Mesenchymal stem cell (in vitro differentiated cells and primary cell): ENCODE data around the gene RPL27A.

Experiments used
- DNase-seq: peaks from one replicate; pipeline ENCODE4 v3.0.0-alpha.2; 2013
- H2AFZ ChIP-seq: one replicate; pipeline ENCODE4 v1.6.1; 2013; ENCODE audit warnings: low read depth, mild to moderate bottlenecking, control low read depth, inconsistent platforms, low read length, moderate library complexity
- H2AK5ac ChIP-seq: 2 replicates; pipeline ENCODE4 v1.6.1; 2013; ENCODE audit warnings: low read length, moderate library complexity, mild to moderate bottlenecking, inconsistent platforms; ENCODE audit not compliant: severe bottlenecking
- H2BK120ac ChIP-seq: one replicate; pipeline ENCODE4 v1.6.1; 2013; ENCODE audit warnings: low read depth, mild to moderate bottlenecking, inconsistent platforms, low read length, moderate library complexity
- H2BK12ac ChIP-seq, 2 experiments: one replicate each; pipeline ENCODE4 v1.6.1; 2013; ENCODE audit warnings: inconsistent platforms in 2 of 2, low read length in 2 of 2, mild to moderate bottlenecking in 2 of 2, moderate library complexity in 2 of 2, control low read depth in 1 of 2
- H2BK15ac ChIP-seq: one replicate; pipeline ENCODE4 v1.6.1; 2013; ENCODE audit warnings: mild to moderate bottlenecking, low read depth, inconsistent platforms; ENCODE audit not compliant: poor library complexity, severe bottlenecking
- H2BK5ac ChIP-seq: 2 replicates; pipeline ENCODE4 v1.6.1; 2013; ENCODE audit warnings: low read depth, mild to moderate bottlenecking, low read length, control low read depth, inconsistent platforms; ENCODE audit not compliant: poor library complexity, severe bottlenecking
- H3K14ac ChIP-seq, 2 experiments: one replicate each; pipeline ENCODE4 v1.6.1; 2013; ENCODE audit warnings: inconsistent platforms in 2 of 2, low read length in 2 of 2, control low read depth in 1 of 2, mild to moderate bottlenecking in 1 of 2, moderate library complexity in 1 of 2
- H3K18ac ChIP-seq, 2 experiments: one replicate each; pipeline ENCODE4 v1.6.1; 2013; ENCODE audit warnings: inconsistent platforms in 2 of 2, low read length in 2 of 2, control low read depth in 1 of 2, low read depth in 1 of 2, mild to moderate bottlenecking in 1 of 2
- H3K23ac ChIP-seq, 2 experiments: one replicate each; pipeline ENCODE4 v1.6.1; 2013; ENCODE audit warnings: inconsistent platforms in 2 of 2, low read length in 2 of 2, mild to moderate bottlenecking in 2 of 2, moderate library complexity in 2 of 2, control low read depth in 1 of 2
- H3K27ac ChIP-seq: 2 replicates; pipeline ENCODE4 v1.5.1; 2013; ENCODE audit warnings: mild to moderate bottlenecking, moderate library complexity, low read length, control low read depth, inconsistent platforms; ENCODE audit not compliant: poor library complexity, severe bottlenecking
- H3K27me3 ChIP-seq, 2 experiments: 2 replicates each; pipeline versions ENCODE4 v1.6.1 to v1.7.0; 2013; ENCODE audit warnings: low read length in 2 of 2, mild to moderate bottlenecking in 2 of 2, moderate library complexity in 2 of 2, control low read depth in 1 of 2, inconsistent platforms in 1 of 2; ENCODE audit not compliant: control insufficient read depth in 1 of 2, insufficient read depth in 1 of 2
- H3K36me3 ChIP-seq, 2 experiments: 2 replicates each; pipeline versions ENCODE4 v1.6.1 to v1.7.0; 2013; ENCODE audit warnings: low read length in 2 of 2, control low read depth in 1 of 2, inconsistent platforms in 1 of 2, low read depth in 1 of 2, mild to moderate bottlenecking in 1 of 2; ENCODE audit not compliant: insufficient read depth in 2 of 2, control insufficient read depth in 1 of 2
- H3K4ac ChIP-seq, 2 experiments: one replicate each; pipeline ENCODE4 v1.6.1; 2013; ENCODE audit warnings: inconsistent platforms in 2 of 2, low read length in 2 of 2, mild to moderate bottlenecking in 2 of 2, moderate library complexity in 2 of 2, control low read depth in 1 of 2, low read depth in 1 of 2
- H3K4me1 ChIP-seq: 2 replicates; pipeline ENCODE4 v1.6.1; 2013; ENCODE audit warnings: low read depth, low read length, control low read depth; ENCODE audit not compliant: control insufficient read depth, insufficient read depth
- H3K4me2 ChIP-seq: 2 replicates; pipeline ENCODE4 v1.6.1; 2013; ENCODE audit warnings: low read length, mild to moderate bottlenecking, inconsistent platforms; ENCODE audit not compliant: poor library complexity, severe bottlenecking
- H3K4me3 ChIP-seq, 2 experiments: 2 replicates each; pipeline versions ENCODE4 v1.5.1 to v1.7.0; 2013; ENCODE audit warnings: low read length in 2 of 2, mild to moderate bottlenecking in 2 of 2, control low read depth in 1 of 2, low read depth in 1 of 2; ENCODE audit not compliant: insufficient read depth in 1 of 2
- H3K79me1 ChIP-seq: replicated peaks from 2 replicates; pipeline ENCODE4 v1.6.1; 2013; ENCODE audit warnings: mild to moderate bottlenecking, control low read depth, low read length, inconsistent platforms; ENCODE audit not compliant: poor library complexity, severe bottlenecking
- H3K9ac ChIP-seq: 2 replicates; pipeline ENCODE4 v1.7.0; 2013; ENCODE audit warnings: mild to moderate bottlenecking, low read length, moderate library complexity
- H3K9me3 ChIP-seq: 2 replicates; pipeline ENCODE4 v1.7.0; 2013; ENCODE audit warnings: mild to moderate bottlenecking, low read length; ENCODE audit not compliant: control insufficient read depth
- H4K8ac ChIP-seq: one replicate; pipeline ENCODE4 v1.6.1; 2013; ENCODE audit warnings: inconsistent platforms, mild to moderate bottlenecking, low read length, moderate library complexity
- H4K91ac ChIP-seq: one replicate; pipeline ENCODE4 v1.6.1; 2013; ENCODE audit warnings: mild to moderate bottlenecking, low read length, inconsistent platforms
- WGBS: methylation state at CpG from one replicate; pipeline ENCODE4 v1.1.7; 2013; ENCODE audit warnings: mixed read lengths; 5-methylcytosine and 5-hydroxymethylcytosine counted together

The RPL27A gene

GRCh38 chr11:8713760-8714454 lies 31.3 kb downstream of the RPL27A start:
- no peak overlapping the region for H2AK5ac ChIP-seq
- no peak overlapping the region for H3K23ac ChIP-seq
- DNase-seq = no peak
- peak overlapping the region; percentile 7 for H3K9ac ChIP-seq
- no peak overlapping the region for H3K14ac ChIP-seq
- H3K4ac ChIP-seq = no peak overlapping the region
- no peak overlapping the region for H2BK120ac ChIP-seq
- 94% methylated on average over 8 of the region's 8 CpGs for WGBS
- no peak overlapping the region for H4K91ac ChIP-seq
- no peak overlapping the region for H2BK12ac ChIP-seq
- no peaks in the 10 kb centered on the region for H3K27me3 ChIP-seq
- H2BK15ac ChIP-seq = no peak overlapping the region
- peaks cover 28% of the 10 kb centered on the region for H3K4me1 ChIP-seq
- H3K36me3 ChIP-seq = peaks cover 63 to 71% of the 10 kb centered on the region in 2 experiments
- no peak overlapping the region for H2AFZ ChIP-seq
- H3K4me2 ChIP-seq = no peak overlapping the region
- H4K8ac ChIP-seq = no peak overlapping the region
- H3K4me3 ChIP-seq = no peak overlapping the region
- H3K18ac ChIP-seq = no peak overlapping the region
- peaks cover 16% of the 10 kb centered on the region for H3K79me1 ChIP-seq
- H3K9me3 ChIP-seq = no peaks in the 10 kb centered on the region
- no peak overlapping the region for H3K27ac ChIP-seq
- no peak overlapping the region for H2BK5ac ChIP-seq

- H2BK15ac ChIP-seq = no peak overlapping the region
- peaks cover 32% of the 10 kb centered on the region for H3K4me1 ChIP-seq
- H3K4me2 ChIP-seq = no peak overlapping the region
- H3K27me3 ChIP-seq = no peaks in the 10 kb centered on the region
- peaks cover 14% of the 10 kb centered on the region for H3K79me1 ChIP-seq
- H3K36me3 ChIP-seq = peaks cover 57 to 71% of the 10 kb centered on the region in 2 experiments
- no peak overlapping the region for H3K23ac ChIP-seq
- peak overlapping the region in 1 of 2 experiments; percentile 31 for H3K18ac ChIP-seq
- no peak overlapping the region for H4K91ac ChIP-seq
- H2AFZ ChIP-seq = no peak overlapping the region
- no peak overlapping the region for H2BK120ac ChIP-seq
- H3K27ac ChIP-seq = no peak overlapping the region
- H3K9ac ChIP-seq = peak overlapping the region; percentile 8
- H2AK5ac ChIP-seq = no peak overlapping the region
- WGBS = 64% methylated on average over 4 of the region's 4 CpGs
- no peaks in the 10 kb centered on the region for H3K9me3 ChIP-seq
- no peak overlapping the region for H3K4me3 ChIP-seq
- no peak overlapping the region for H3K14ac ChIP-seq
- no peak overlapping the region for H2BK5ac ChIP-seq
- H3K4ac ChIP-seq = no peak overlapping the region
- H4K8ac ChIP-seq = no peak overlapping the region
- no peak overlapping the region for H2BK12ac ChIP-seq
- DNase-seq = peak; percentile 25
These were observed 32.1 kb downstream of the RPL27A start for GRCh38 chr11:8714622-8715225.

DNA sequence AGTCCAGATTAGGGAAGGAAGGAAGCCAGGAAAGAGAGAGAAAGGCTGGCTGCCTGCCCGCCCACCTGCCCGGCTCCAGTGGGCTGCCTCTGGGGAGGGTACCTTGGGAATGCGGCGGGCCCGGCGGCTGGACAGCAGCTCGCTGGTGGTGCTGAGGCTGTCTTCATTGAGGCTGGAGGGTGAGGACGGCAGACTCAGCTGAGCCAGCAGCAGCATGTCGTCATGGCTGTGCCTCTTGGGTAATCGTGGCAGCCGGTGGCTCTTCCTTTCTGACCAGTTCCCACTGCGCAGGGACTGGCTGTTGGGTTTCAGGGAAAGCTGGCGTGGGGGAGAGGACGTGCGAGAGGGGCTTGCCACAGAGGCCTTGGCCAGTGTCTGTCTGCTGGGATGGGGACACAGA lies 32.9 kb downstream of the RPL27A start:
- no peak overlapping the region for H3K14ac ChIP-seq
- peak overlapping the region; percentile 8 for H3K9ac ChIP-seq
- H4K91ac ChIP-seq = peak overlapping the region; percentile 40
- no peak overlapping the region for H2BK15ac ChIP-seq
- H3K23ac ChIP-seq = no peak overlapping the region
- H3K4me2 ChIP-seq = no peak overlapping the region
- no peak overlapping the region for H4K8ac ChIP-seq
- H2BK5ac ChIP-seq = no peak overlapping the region
- 97% methylated on average over 15 of the region's 15 CpGs for WGBS
- no peak overlapping the region for H3K27ac ChIP-seq
- H2BK120ac ChIP-seq = no peak overlapping the region
- peak overlapping the region in 1 of 2 experiments; percentile 10 for H3K4ac ChIP-seq
- no peak for DNase-seq
- H2AK5ac ChIP-seq = no peak overlapping the region
- no peak overlapping the region for H2AFZ ChIP-seq
- H3K9me3 ChIP-seq = no peaks in the 10 kb centered on the region
- H3K79me1 ChIP-seq = peaks cover 15% of the 10 kb centered on the region
- peak overlapping the region; percentile 56 to 57 for H3K18ac ChIP-seq
- no peak overlapping the region for H3K4me3 ChIP-seq
- H2BK12ac ChIP-seq = peak overlapping the region in 1 of 2 experiments; percentile 85
- peaks cover 53 to 67% of the 10 kb centered on the region in 2 experiments for H3K36me3 ChIP-seq
- peaks cover 37% of the 10 kb centered on the region for H3K4me1 ChIP-seq
- H3K27me3 ChIP-seq = no peaks in the 10 kb centered on the region

GRCh38 chr11:8717544-8717875 lies 34.9 kb downstream of the RPL27A start:
- Histone ChIP-seq H3K36me3 (peaks cover 44 to 49% of the 10 kb centered on the region in 2 experiments), H3K9me3 (no peaks in the 10 kb centered on the region), H3K4me2 (no peak overlapping the region), H2BK12ac (peak overlapping the region; percentile 75 to 91), H3K27ac (peak overlapping the region; percentile 84), H3K4me1 (peaks cover 46% of the 10 kb centered on the region), H4K91ac (peak overlapping the region; percentile 91), H2BK5ac (no peak overlapping the region), H2AFZ (no peak overlapping the region), H3K27me3 (no peaks in the 10 kb centered on the region), H2BK120ac (peak overlapping the region; percentile 87), H2AK5ac (peak overlapping the region; percentile 37), H3K9ac (peak overlapping the region; percentile 75), H3K18ac (peak overlapping the region; percentile 93 to 96), H2BK15ac (peak overlapping the region; percentile 15), H3K23ac (peak overlapping the region in 1 of 2 experiments; percentile 19), H3K4ac (peak overlapping the region; percentile 79 to 82), H3K14ac (peak overlapping the region in 1 of 2 experiments; percentile 19), H3K79me1 (peaks cover 27% of the 10 kb centered on the region), H3K4me3 (peak overlapping the region in 1 of 2 experiments; percentile 35), H4K8ac (peak overlapping the region; percentile 80)
- WGBS = 54% methylated on average over 7 of the region's 9 CpGs
- no peak for DNase-seq
